Natural killer cell treated with Interleukin-12 subunit alpha and Interleukin-12 subunit beta and Interleukin-15 and Interleukin-18, amount 100 ng/mL, for 72 hours (primary cell): ENCODE measurements around the gene LRRC49. TPM values are rescaled to one million over a fixed set of nuclear protein-coding genes. Genes with fewer than 3 reads are reported as not detected.
"Not testable (repeated sequence)": the region's sequence is repeated elsewhere in the genome, so short reads cannot be mapped to it uniquely, and the experiment has no call there.

Experiments
- ATAC-seq, 2 donors: fragments of 150-1000 bp; cut with Tn5 transposase in 1 of 2; sonication (Bioruptor Pico), chemical (Tn5 transposase) in 1 of 2; 2 replicates each; pipeline ENCODE4 v1.10.0; 2021
- DNase-seq: peaks from one replicate; pipeline ENCODE4 v3.0.0; 2022; ENCODE audit warnings: low spot score
- H3K27ac Mint-ChIP-seq, 2 donors: 1 replicate in 1 of 2; 2 replicates in 1 of 2; pipeline ENCODE4 v1.8.0; 2022; ENCODE audit warnings: mixed read lengths in 2 of 2, mild to moderate bottlenecking in 1 of 2, moderate library complexity in 1 of 2
- H3K27me3 Mint-ChIP-seq, 2 donors: 1 replicate in 1 of 2; 2 replicates in 1 of 2; pipeline ENCODE4 v1.8.0; 2022; ENCODE audit warnings: mixed read lengths in 2 of 2
- H3K36me3 Mint-ChIP-seq: one replicate; pipeline ENCODE4 v1.8.0; 2022; ENCODE audit warnings: mixed read lengths
- H3K4me1 Mint-ChIP-seq, 2 donors: 1 replicate in 1 of 2; 2 replicates in 1 of 2; pipeline ENCODE4 v1.8.0; 2022; ENCODE audit warnings: low read depth in 2 of 2, mixed read lengths in 2 of 2, mild to moderate bottlenecking in 1 of 2
- H3K4me3 Mint-ChIP-seq: one replicate; pipeline ENCODE4 v1.8.0; 2022; ENCODE audit warnings: mixed read lengths
- H3K9me3 Mint-ChIP-seq: 2 replicates; pipeline ENCODE4 v1.8.0; 2022; ENCODE audit warnings: mixed read lengths
- total RNA-seq, 2 donors: library from RNA; stranded (reverse); gene quantifications; one replicate each; pipeline ENCODE4 v1.2.3, GENCODE V29; 2022

LRRC49 gene
- total RNA-seq, 2 donors from 2014 or later, result 0.38 to 1.9 TPM

- peaks cover 4% of the 10 kb centered on the region for H3K9me3 Mint-ChIP-seq
Observed at GRCh38 chr15:70956201-70956995, 63.8 kb downstream of the LRRC49 start.

DNA sequence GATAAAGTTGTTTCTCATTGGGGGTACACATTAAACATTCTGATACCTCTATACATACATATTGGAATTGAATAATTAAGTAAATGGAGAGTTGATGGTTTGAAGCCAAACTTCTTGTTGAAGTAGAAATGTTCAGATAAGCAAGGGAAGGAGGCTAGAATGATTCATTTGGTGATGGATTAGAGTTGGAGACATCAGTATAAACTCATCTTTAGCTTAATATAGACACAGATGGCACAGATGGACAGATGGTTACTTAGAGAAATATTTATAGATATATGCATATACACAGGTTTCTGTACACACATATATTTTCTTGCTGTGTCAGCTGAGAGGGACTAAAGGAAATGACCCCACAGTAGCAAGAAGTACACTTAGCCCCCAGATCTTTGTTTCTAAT is 69.5 kb downstream of the LRRC49 start:
- H3K36me3 Mint-ChIP-seq, result no peaks in the 10 kb centered on the region
- peaks cover 4% of the 10 kb centered on the region for H3K9me3 Mint-ChIP-seq
- H3K4me1 Mint-ChIP-seq, result no peaks in the 10 kb centered on the region
- peaks cover 11 to 32% of the 10 kb centered on the region in 2 donors for H3K27me3 Mint-ChIP-seq
- DNase-seq, result no peak
- H3K4me3 Mint-ChIP-seq, result no peak overlapping the region
- ATAC-seq, result no peak
- H3K27ac Mint-ChIP-seq, result no peak overlapping the region

More at GRCh38 chr15:70956201-70956995, 63.8 kb downstream of the LRRC49 start:
- H3K4me3 Mint-ChIP-seq, result no peak overlapping the region
- H3K27ac Mint-ChIP-seq, result no peak overlapping the region
- no peaks in the 10 kb centered on the region for H3K4me1 Mint-ChIP-seq
- no peaks in the 10 kb centered on the region for H3K36me3 Mint-ChIP-seq
- DNase-seq (no peak), ATAC-seq (no peak)
- H3K27me3 Mint-ChIP-seq, result peaks cover 30 to 59% of the 10 kb centered on the region in 2 donors

DNA sequence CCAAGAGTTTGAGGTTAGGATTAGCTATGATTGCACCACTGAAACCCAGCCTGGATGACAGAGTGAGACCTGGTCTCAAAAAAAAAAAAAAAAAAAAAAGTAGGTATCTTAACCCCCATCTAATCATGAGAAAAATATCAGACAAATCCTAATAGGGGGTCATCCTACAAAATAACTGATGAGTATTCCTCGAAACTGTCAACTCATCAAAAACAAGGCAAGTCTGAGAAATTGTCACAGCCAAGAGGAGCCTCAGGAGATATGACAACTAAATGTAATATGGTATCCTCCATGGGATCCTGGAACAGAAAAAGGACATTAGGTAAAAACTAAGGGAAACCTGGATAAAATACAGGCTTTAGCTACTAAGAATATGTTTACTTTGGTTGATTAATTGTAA is 70.6 kb downstream of the LRRC49 start:
- Mint-ChIP-seq H3K4me1 (no peaks in the 10 kb centered on the region), H3K9me3 (peaks cover under 1% of the 10 kb centered on the region), H3K4me3 (no peak overlapping the region), H3K27me3 (peaks cover 5 to 25% of the 10 kb centered on the region in 2 donors), H3K27ac (no peak overlapping the region), H3K36me3 (no peaks in the 10 kb centered on the region)
- no peak for DNase-seq
- no peak for ATAC-seq

- H3K27me3 Mint-ChIP-seq, result peaks cover 6 to 21% of the 10 kb centered on the region in 2 donors
- no peaks in the 10 kb centered on the region for H3K36me3 Mint-ChIP-seq
- H3K9me3 Mint-ChIP-seq, result no peaks in the 10 kb centered on the region
- DNase-seq (no peak), ATAC-seq (no peak)
- no peak overlapping the region for H3K4me3 Mint-ChIP-seq
- no peaks in the 10 kb centered on the region for H3K4me1 Mint-ChIP-seq
- no peak overlapping the region for H3K27ac Mint-ChIP-seq
Observed at GRCh38 chr15:70964058-70964457, 71.4 kb downstream of the LRRC49 start.

DNA sequence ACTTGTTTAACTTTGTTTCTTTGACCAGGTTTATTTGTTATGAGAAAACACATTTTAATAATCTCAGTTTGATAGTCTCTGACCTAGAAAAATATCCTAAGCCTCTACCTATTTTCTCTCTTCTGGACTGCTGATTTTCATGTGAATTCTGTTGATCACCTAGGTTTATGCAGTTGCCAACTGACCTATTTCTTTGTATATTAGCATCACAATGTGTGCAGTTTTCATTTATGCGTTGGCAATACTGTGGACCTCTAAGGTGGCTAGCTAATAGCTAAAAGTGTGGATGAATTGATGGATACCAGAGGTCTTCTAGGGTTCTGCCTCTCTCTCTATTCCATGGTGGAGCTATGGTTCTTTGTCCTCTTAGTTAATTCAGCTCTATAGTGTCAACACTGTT is 72.1 kb downstream of the LRRC49 start:
- no peaks in the 10 kb centered on the region for H3K4me1 Mint-ChIP-seq
- no peaks in the 10 kb centered on the region for H3K36me3 Mint-ChIP-seq
- DNase-seq, result no peak
- no peak for ATAC-seq
- no peak overlapping the region for H3K27ac Mint-ChIP-seq
- no peak overlapping the region for H3K4me3 Mint-ChIP-seq
- H3K9me3 Mint-ChIP-seq, result no peaks in the 10 kb centered on the region
- H3K27me3 Mint-ChIP-seq, result peaks cover 7 to 20% of the 10 kb centered on the region in 2 donors

DNA sequence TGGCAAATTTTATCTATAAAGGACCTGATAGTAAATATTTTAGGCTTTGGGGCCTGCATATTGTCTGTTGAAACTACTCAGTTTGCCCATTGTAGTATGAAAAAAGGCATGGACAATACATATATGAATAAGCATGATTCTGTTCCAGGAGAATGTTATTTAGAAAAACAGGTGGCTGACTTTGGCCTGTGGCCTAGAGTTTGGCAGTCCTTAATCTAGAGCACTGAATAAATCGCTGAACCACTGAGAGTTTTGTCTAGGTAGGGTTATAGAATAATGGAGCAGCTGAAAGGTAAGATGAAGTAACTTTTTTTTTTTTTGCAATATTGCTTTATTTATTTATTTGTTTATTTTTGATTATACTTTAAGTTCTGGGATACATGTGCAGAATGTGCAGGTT is 75.0 kb downstream of the LRRC49 start:
- Mint-ChIP-seq H3K36me3 (no peaks in the 10 kb centered on the region), H3K27me3 (peaks cover 8 to 9% of the 10 kb centered on the region in 2 donors), H3K4me1 (no peaks in the 10 kb centered on the region), H3K27ac (no peak overlapping the region), H3K4me3 (no peak overlapping the region), H3K9me3 (no peaks in the 10 kb centered on the region)
- no peak for ATAC-seq
- no peak for DNase-seq

- H3K27ac Mint-ChIP-seq, result no peak overlapping the region
- no peaks in the 10 kb centered on the region for H3K4me1 Mint-ChIP-seq
- H3K27me3 Mint-ChIP-seq, result peaks cover 6 to 10% of the 10 kb centered on the region in 2 donors
- no peak for ATAC-seq
- no peaks in the 10 kb centered on the region for H3K36me3 Mint-ChIP-seq
- no peak for DNase-seq
- H3K9me3 Mint-ChIP-seq, result no peaks in the 10 kb centered on the region
- no peak overlapping the region for H3K4me3 Mint-ChIP-seq
Observed at GRCh38 chr15:70974004-70974832, 81.6 kb downstream of the LRRC49 start.

- Mint-ChIP-seq H3K4me1 (no peaks in the 10 kb centered on the region), H3K27me3 (peaks cover 6 to 8% of the 10 kb centered on the region in 2 donors), H3K9me3 (no peaks in the 10 kb centered on the region), H3K27ac (no peak overlapping the region), H3K4me3 (no peak overlapping the region), H3K36me3 (no peaks in the 10 kb centered on the region)
- ATAC-seq (no peak), DNase-seq (no peak)
Observed at GRCh38 chr15:70976851-70977250, 84.2 kb downstream of the LRRC49 start.

DNA sequence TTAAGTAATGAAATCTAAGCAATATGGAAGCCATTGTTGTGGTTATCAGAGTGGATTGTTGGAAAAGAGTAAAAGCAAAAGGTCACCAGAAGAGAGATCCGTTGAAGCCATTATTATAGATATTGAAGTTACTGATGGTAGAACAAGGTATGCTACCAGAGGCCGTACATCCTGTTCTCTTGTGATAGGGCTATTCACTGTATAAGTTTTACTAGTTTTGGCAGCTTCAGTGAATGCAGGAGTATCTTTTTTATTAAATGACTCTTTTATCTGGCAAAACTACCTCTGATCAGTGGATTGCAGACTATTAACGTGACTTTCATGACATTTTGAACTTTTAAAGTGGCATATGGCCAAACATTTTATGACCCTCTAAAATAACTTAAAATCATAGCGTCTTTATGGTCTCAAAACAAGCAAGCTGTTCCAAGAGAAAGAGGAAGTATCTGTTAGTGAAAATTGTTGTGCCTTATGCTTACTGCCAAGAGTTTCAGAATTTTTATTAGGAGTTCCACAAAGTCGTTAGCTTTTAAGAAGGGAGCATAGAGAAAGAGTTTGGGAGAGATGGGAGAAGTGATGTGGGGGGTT is 102.9 kb downstream of the LRRC49 start:
- no peak overlapping the region for H3K4me3 Mint-ChIP-seq
- ATAC-seq (no peak), DNase-seq (no peak)
- peaks cover 6% of the 10 kb centered on the region for H3K9me3 Mint-ChIP-seq
- H3K27ac Mint-ChIP-seq, result no peak overlapping the region
- H3K36me3 Mint-ChIP-seq, result peaks cover 16% of the 10 kb centered on the region
- no peaks in the 10 kb centered on the region for H3K4me1 Mint-ChIP-seq
- peaks cover 19 to 48% of the 10 kb centered on the region in 2 donors for H3K27me3 Mint-ChIP-seq

DNA sequence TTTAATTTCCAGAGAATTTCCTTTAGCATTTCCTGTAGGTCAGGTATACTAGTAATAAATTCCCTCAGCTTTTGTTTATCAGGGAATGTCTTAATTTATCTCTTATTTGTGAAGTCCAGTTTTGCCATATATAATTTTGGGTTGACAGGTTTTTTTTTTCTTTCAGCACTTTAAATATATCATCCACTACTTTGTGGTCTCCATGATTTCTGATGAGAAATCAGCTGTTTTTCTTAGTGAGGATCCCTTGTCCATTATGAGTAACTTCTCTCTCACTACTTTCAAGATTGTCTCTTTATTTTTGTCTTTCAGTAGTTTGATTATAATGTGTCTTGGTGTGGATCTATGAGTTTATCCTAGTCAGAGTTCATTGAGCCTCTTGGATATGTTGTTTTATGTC is 105.7 kb downstream of the LRRC49 start:
- Mint-ChIP-seq H3K27me3 (peaks cover 25 to 50% of the 10 kb centered on the region in 2 donors), H3K9me3 (peaks cover 6% of the 10 kb centered on the region), H3K27ac (no peak overlapping the region), H3K4me3 (no peak overlapping the region), H3K36me3 (peaks cover 16% of the 10 kb centered on the region), H3K4me1 (no peaks in the 10 kb centered on the region)
- ATAC-seq, result no peak
- no peak for DNase-seq

- Mint-ChIP-seq H3K27me3 (peaks cover 30 to 49% of the 10 kb centered on the region in 2 donors), H3K9me3 (peaks cover 6% of the 10 kb centered on the region), H3K4me1 (no peaks in the 10 kb centered on the region), H3K4me3 (no peak overlapping the region), H3K27ac (no peak overlapping the region), H3K36me3 (peaks cover 16% of the 10 kb centered on the region)
- ATAC-seq (no peak), DNase-seq (no peak)
Observed at GRCh38 chr15:71002316-71002715, 109.7 kb downstream of the LRRC49 start.

- no peak overlapping the region for H3K4me3 Mint-ChIP-seq
Observed at GRCh38 chr15:71003319-71003718, 110.7 kb downstream of the LRRC49 start.

GRCh38 chr15:71004506-71004905 is 111.9 kb downstream of the LRRC49 start:
- not testable (repeated sequence) for H3K4me3 Mint-ChIP-seq, H3K36me3 Mint-ChIP-seq, DNase-seq, H3K27ac Mint-ChIP-seq, ATAC-seq, H3K9me3 Mint-ChIP-seq, H3K4me1 Mint-ChIP-seq
- peaks cover 26 to 34% of the 10 kb centered on the region in 2 donors for H3K27me3 Mint-ChIP-seq

More at GRCh38 chr15:71003319-71003718, 110.7 kb downstream of the LRRC49 start:
- Mint-ChIP-seq H3K27ac (no peak overlapping the region), H3K4me1 (no peaks in the 10 kb centered on the region), H3K9me3 (peaks cover 2% of the 10 kb centered on the region), H3K27me3 (peaks cover 26 to 41% of the 10 kb centered on the region in 2 donors), H3K36me3 (peaks cover 16% of the 10 kb centered on the region)
- no peak for ATAC-seq
- no peak for DNase-seq

DNA sequence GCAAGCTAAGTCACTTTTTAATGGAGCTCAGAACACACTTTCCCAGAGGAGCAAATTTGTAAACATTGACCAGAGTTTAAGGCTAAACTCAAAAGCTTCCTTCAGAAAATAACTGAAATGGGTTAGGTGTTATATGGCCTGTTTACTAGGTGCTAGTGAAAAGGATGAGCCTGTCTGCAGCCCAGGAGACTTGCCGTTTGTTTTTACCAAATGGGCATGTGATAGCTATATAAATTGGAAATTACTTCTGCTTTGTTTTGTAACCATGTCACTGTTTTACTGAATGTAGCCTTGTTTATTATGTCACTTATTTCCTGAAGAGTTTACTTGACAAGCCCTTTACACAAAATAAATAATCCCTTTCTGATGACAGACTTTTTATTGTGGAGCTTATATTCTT is 113.3 kb downstream of the LRRC49 start:
- Mint-ChIP-seq H3K27me3 (peaks cover 24 to 45% of the 10 kb centered on the region in 2 donors), H3K4me1 (no peaks in the 10 kb centered on the region), H3K36me3 (no peaks in the 10 kb centered on the region), H3K4me3 (no peak overlapping the region), H3K9me3 (no peaks in the 10 kb centered on the region), H3K27ac (no peak overlapping the region)
- DNase-seq (no peak), ATAC-seq (no peak)
